Inferior parietal cortex (tissue), 1 donor: ENCODE results near the gene FBXO8.

Experiments used
- DNase-seq: peaks from one replicate; pipeline ENCODE4 v3.0.0-alpha.2; 2016; ENCODE audit errors: extremely low spot score

FBXO8 gene

GRCh38 chr4:174245714-174246113 is 37.8 kb downstream of the FBXO8 start:
- no peak for DNase-seq

- DNase-seq = no peak
These were observed 39.0 kb downstream of the FBXO8 start for GRCh38 chr4:174244441-174244840.

- no peak for DNase-seq
These were observed 42.3 kb downstream of the FBXO8 start for GRCh38 chr4:174241162-174241561.

- DNase-seq = no peak
These were observed 47.1 kb downstream of the FBXO8 start for GRCh38 chr4:174236359-174236758.

- DNase-seq = no peak
These were observed 52.8 kb downstream of the FBXO8 start for GRCh38 chr4:174230680-174231079.

- no peak for DNase-seq
These were observed 53.3 kb downstream of the FBXO8 start for GRCh38 chr4:174230148-174230547.

GRCh38 chr4:174228988-174229387 is 54.5 kb downstream of the FBXO8 start:
- DNase-seq = no peak

- no peak for DNase-seq
These were observed 58.0 kb downstream of the FBXO8 start for GRCh38 chr4:174225349-174226049.

- DNase-seq = no peak
These were observed 58.9 kb downstream of the FBXO8 start for GRCh38 chr4:174224550-174224949.

- DNase-seq = peak; percentile 20
These were observed 61.1 kb downstream of the FBXO8 start for GRCh38 chr4:174222266-174222872.

GRCh38 chr4:174218127-174218790 is 65.2 kb downstream of the FBXO8 start:
- no peak for DNase-seq

GRCh38 chr4:174217273-174218126 is 66.0 kb downstream of the FBXO8 start:
- no peak for DNase-seq

GRCh38 chr4:174216799-174217272 is 66.6 kb downstream of the FBXO8 start:
- DNase-seq = no peak

GRCh38 chr4:174215961-174216680 is 67.3 kb downstream of the FBXO8 start:
- no peak for DNase-seq

- no peak for DNase-seq
These were observed 68.4 kb downstream of the FBXO8 start for GRCh38 chr4:174215057-174215456.

- no peak for DNase-seq
These were observed 69.2 kb downstream of the FBXO8 start for GRCh38 chr4:174214101-174214878.

GRCh38 chr4:174213731-174214100 is 69.8 kb downstream of the FBXO8 start:
- DNase-seq = no peak

GRCh38 chr4:174212061-174212460 is 71.4 kb downstream of the FBXO8 start:
- DNase-seq = no peak

- DNase-seq = no peak
These were observed 71.8 kb downstream of the FBXO8 start for GRCh38 chr4:174211622-174212044.

GRCh38 chr4:174210952-174211490 is 72.4 kb downstream of the FBXO8 start:
- no peak for DNase-seq
